HEK293 (cell line): ENCODE results near the gene GJB4.

Experiments used
- CTCF ChIA-PET: fragments of 350-600 bp; formaldehyde crosslinking; extraction: SDS; loops from one replicate; lab custom pipeline; 2021; ENCODE audit warnings: antibody characterized with exemption; lab: Yijun Ruan, JAX
- POLR2A ChIA-PET: fragments of 300-600 bp; formaldehyde crosslinking; extraction: SDS; loops from one replicate; lab custom pipeline; 2020; ENCODE audit warnings: antibody characterized with exemption, inconsistent platforms; lab: Yijun Ruan, JAX
- H3K27ac ChIP-seq: fragments of 200-500 bp; sonication (Bioruptor generic); 2 replicates; pipeline ENCODE4 v1.5.1; 2014; ENCODE audit warnings: low read depth, low read length, control low read depth, inconsistent platforms; ENCODE audit errors: extremely low read depth
- H3K36me3 ChIP-seq, 2 experiments: fragments of 200-500 bp in 1 of 2; sonication (Bioruptor generic) in 1 of 2; 1 replicate in 1 of 2; 2 replicates in 1 of 2; pipeline ENCODE4 v1.5.1; 2014 to 2017; ENCODE audit warnings: inconsistent platforms in 2 of 2, low read length in 2 of 2; ENCODE audit not compliant: control insufficient read depth in 2 of 2, insufficient read depth in 1 of 2
- H3K4me1 ChIP-seq: fragments of 200-500 bp; sonication (Bioruptor generic); 2 replicates; pipeline ENCODE4 v1.5.1; 2014; ENCODE audit warnings: mild to moderate bottlenecking, low read length, inconsistent platforms; ENCODE audit not compliant: control insufficient read depth, insufficient read depth
- H3K4me3 ChIP-seq: 2 replicates; pipeline ENCODE4 v1.5.1; 2011; ENCODE audit warnings: low read depth, mild to moderate bottlenecking, control low read depth, low read length, moderate library complexity
- H3K9me3 ChIP-seq: fragments of 200-500 bp; sonication (Bioruptor generic); 2 replicates; pipeline ENCODE4 v1.5.1; 2014; ENCODE audit warnings: low read depth, low read length, inconsistent platforms; ENCODE audit not compliant: control insufficient read depth, insufficient read depth
- IKZF3 ChIP-seq: fragments of 450-650 bp; IDR thresholded peaks from 2 replicates; pipeline ENCODE4 v1.5.0; 2018; ENCODE audit warnings: missing biosample characterization, mild to moderate bottlenecking, missing genetic modification characterization, moderate library complexity
- KLF1 ChIP-seq: fragments of 450-650 bp; formaldehyde crosslinking; IDR thresholded peaks from 2 replicates; pipeline ENCODE4 v1.5.1; 2016; ENCODE audit warnings: missing biosample characterization, missing genetic modification characterization
- KLF9 ChIP-seq: fragments of 450-650 bp; formaldehyde crosslinking; IDR thresholded peaks from 2 replicates; pipeline ENCODE4 v1.5.1; 2016; ENCODE audit warnings: missing biosample characterization, missing genetic modification characterization, low read depth
- OSR2 ChIP-seq: fragments of 450-650 bp; formaldehyde crosslinking; IDR thresholded peaks from 2 replicates; pipeline ENCODE4 v1.5.1; 2016; ENCODE audit warnings: missing biosample characterization, missing genetic modification characterization
- PRDM4 ChIP-seq: fragments of 450-650 bp; formaldehyde crosslinking; IDR thresholded peaks from 2 replicates; pipeline ENCODE4 v1.5.1; 2017; ENCODE audit warnings: missing biosample characterization, missing genetic modification characterization
- REPIN1 ChIP-seq: fragments of 450-650 bp; formaldehyde crosslinking; IDR thresholded peaks from 2 replicates; pipeline ENCODE4 v1.5.1; 2017; ENCODE audit warnings: missing biosample characterization, missing genetic modification characterization, low read depth
- SETDB1 ChIP-seq: IDR thresholded peaks from one replicate; pipeline ENCODE4 v1.6.1; 2017; ENCODE audit warnings: mild to moderate bottlenecking, low read length, moderate library complexity, mixed read lengths; ENCODE audit not compliant: insufficient read length
- SP7 ChIP-seq: fragments of 450-650 bp; formaldehyde crosslinking; IDR thresholded peaks from 2 replicates; pipeline ENCODE4 v1.5.1; 2016; ENCODE audit warnings: missing biosample characterization, missing genetic modification characterization
- ZBTB7A ChIP-seq: fragments of 450-650 bp; formaldehyde crosslinking; IDR thresholded peaks from 2 replicates; pipeline ENCODE4 v1.5.1; 2016; ENCODE audit warnings: low read depth, missing biosample characterization, missing genetic modification characterization
- ZIC2 ChIP-seq: fragments of 450-650 bp; formaldehyde crosslinking; IDR thresholded peaks from 2 replicates; pipeline ENCODE4 v1.5.1; 2016; ENCODE audit warnings: missing biosample characterization, missing genetic modification characterization
- ZNF10 ChIP-seq: fragments of 450-650 bp; formaldehyde crosslinking; IDR thresholded peaks from 2 replicates; pipeline ENCODE4 v1.5.1; 2017; ENCODE audit warnings: missing biosample characterization, missing genetic modification characterization
- ZNF16 ChIP-seq: fragments of 450-650 bp; formaldehyde crosslinking; IDR thresholded peaks from 2 replicates; pipeline ENCODE4 v1.5.1; 2016; ENCODE audit warnings: low read depth, missing biosample characterization, missing genetic modification characterization
- ZNF211 ChIP-seq: fragments of 450-650 bp; formaldehyde crosslinking; IDR thresholded peaks from 2 replicates; pipeline ENCODE4 v1.5.1; 2016; ENCODE audit warnings: low read depth, missing biosample characterization, missing genetic modification characterization
- ZNF239 ChIP-seq: fragments of 450-650 bp; formaldehyde crosslinking; IDR thresholded peaks from 2 replicates; pipeline ENCODE4 v1.5.1; 2016; ENCODE audit warnings: missing biosample characterization, missing genetic modification characterization
- ZNF26 ChIP-seq: fragments of 450-650 bp; formaldehyde crosslinking; IDR thresholded peaks from 2 replicates; pipeline ENCODE4 v1.5.1; 2016; ENCODE audit warnings: missing biosample characterization, missing genetic modification characterization
- ZNF292 ChIP-seq: fragments of 450-650 bp; formaldehyde crosslinking; IDR thresholded peaks from 2 replicates; pipeline ENCODE4 v1.5.1; 2016; ENCODE audit warnings: low read depth, missing biosample characterization, missing genetic modification characterization, borderline replicate concordance
- ZNF394 ChIP-seq: fragments of 450-650 bp; formaldehyde crosslinking; IDR thresholded peaks from 2 replicates; pipeline ENCODE4 v1.5.1; 2016; ENCODE audit warnings: missing biosample characterization, missing genetic modification characterization, mild to moderate bottlenecking, moderate library complexity, borderline replicate concordance
- ZNF501 ChIP-seq: fragments of 450-650 bp; formaldehyde crosslinking; IDR thresholded peaks from 2 replicates; pipeline ENCODE4 v1.5.1; 2016; ENCODE audit warnings: missing biosample characterization, missing genetic modification characterization
- ZNF585B ChIP-seq: fragments of 450-650 bp; formaldehyde crosslinking; IDR thresholded peaks from 2 replicates; pipeline ENCODE4 v1.5.1; 2016; ENCODE audit warnings: missing biosample characterization, missing genetic modification characterization
- ZNF707 ChIP-seq: fragments of 450-650 bp; formaldehyde crosslinking; IDR thresholded peaks from 2 replicates; pipeline ENCODE4 v1.5.1; 2016; ENCODE audit warnings: missing biosample characterization, missing genetic modification characterization
- ZNF791 ChIP-seq: fragments of 450-650 bp; formaldehyde crosslinking; IDR thresholded peaks from 2 replicates; pipeline ENCODE4 v1.5.1; 2016; ENCODE audit warnings: missing biosample characterization, missing genetic modification characterization

The GJB4 gene

DNA sequence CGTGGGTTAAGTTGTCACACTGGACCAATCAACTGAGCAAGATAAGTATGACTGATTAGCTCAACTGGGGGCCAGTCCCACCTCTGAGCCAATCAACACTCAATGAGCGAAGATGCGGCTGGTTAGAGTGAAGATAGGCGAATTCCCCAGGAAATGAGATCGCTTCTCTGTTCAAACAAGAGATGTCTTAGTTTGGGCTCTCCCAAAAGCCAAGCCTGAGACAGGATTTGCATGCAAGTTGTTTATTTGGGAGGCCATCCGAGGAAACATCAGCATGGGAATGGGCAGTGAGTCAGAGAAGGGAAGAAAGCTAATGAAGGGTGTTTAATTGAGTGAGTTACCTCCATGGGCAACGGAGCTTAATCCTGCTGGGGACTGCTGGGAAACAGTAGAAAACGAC is 9.5 kb upstream of the GJB4 start:
- no peaks in the 10 kb centered on the region for H3K4me1 ChIP-seq
- POLR2A ChIA-PET = no interaction called here
- H3K9me3 ChIP-seq = no peaks in the 10 kb centered on the region
- CTCF ChIA-PET = interaction anchor here (0.7 kb wide), 1 partner anchor 323 kb away, joined by 3 read pairs; no protein-coding TSS in a partner anchor
- H3K4me3 ChIP-seq = no peak overlapping the region
- no peak overlapping the region for H3K27ac ChIP-seq
- TF ChIP-seq SP7 (tag by site-specific recombination) (no peak), ZIC2 (peak; percentile 41)
- H3K36me3 ChIP-seq = no peaks in the 10 kb centered on the region

GRCh38 chr1:34750610-34751009 is 8.9 kb upstream of the GJB4 start:
- Histone ChIP-seq H3K27ac (no peak overlapping the region), H3K36me3 (no peaks in the 10 kb centered on the region), H3K9me3 (no peaks in the 10 kb centered on the region), H3K4me1 (no peaks in the 10 kb centered on the region), H3K4me3 (no peak overlapping the region)
- ChIA-PET POLR2A (no interaction called here), CTCF (interaction anchor here (0.6 to 0.7 kb wide), 2 partner anchors 9 to 1623 kb away, joined by 3 to 4 read pairs; no protein-coding TSS in a partner anchor)
- TF ChIP-seq KLF9 (tag by site-specific recombination) = no peak

DNA sequence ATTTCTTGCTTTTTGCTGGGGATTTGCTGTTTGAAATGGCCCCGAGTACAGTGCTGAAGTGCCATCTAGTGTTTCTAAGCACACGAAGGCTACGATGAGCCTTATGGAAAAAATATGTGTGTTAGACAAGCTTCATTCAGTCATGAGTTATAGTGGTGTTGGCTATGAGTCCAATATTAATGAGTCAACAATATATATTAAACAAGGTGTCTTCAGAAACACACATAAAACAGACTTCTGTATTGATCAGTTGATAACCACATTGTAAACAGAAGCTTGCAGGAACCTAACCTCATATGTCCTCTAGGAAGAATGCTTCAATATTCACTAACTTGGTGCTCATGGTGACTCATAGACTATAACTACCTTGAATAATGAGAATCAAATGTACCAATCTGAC is 6.4 kb upstream of the GJB4 start:
- POLR2A ChIA-PET = no interaction called here
- H3K27ac ChIP-seq = no peak overlapping the region
- no peaks in the 10 kb centered on the region for H3K9me3 ChIP-seq
- CTCF ChIA-PET = interaction anchor here (0.6 to 3.9 kb wide), 2 partner anchors 10 to 771 kb away, joined by 4 to 33 read pairs; no protein-coding TSS in a partner anchor
- TF ChIP-seq PRDM4 (no peak), SETDB1 (peak; percentile 52)
- no peaks in the 10 kb centered on the region for H3K36me3 ChIP-seq
- H3K4me1 ChIP-seq = no peaks in the 10 kb centered on the region
- H3K4me3 ChIP-seq = no peak overlapping the region

GRCh38 chr1:34754964-34755637 is 4.4 kb upstream of the GJB4 start, which contains the start of gene GJB5:
GJB5 (plus strand) TSS chr1:34755047; CDS start chr1:34757331, 2,284 bp downstream.
- no peak within 1 kb of the TSS for H3K27ac ChIP-seq
- ChIA-PET POLR2A (no interaction called here), CTCF (interaction anchor here (1.1 to 3.9 kb wide), 2 partner anchors 12 to 1122 kb away, joined by 3 to 33 read pairs; no protein-coding TSS in a partner anchor)
- H3K9me3 ChIP-seq = no peaks in the 10 kb centered on the region
- no peak within 1 kb of the TSS for H3K4me3 ChIP-seq
- no peaks in the 10 kb centered on the region for H3K4me1 ChIP-seq
- H3K36me3 ChIP-seq = no peaks in the 10 kb centered on the region
- no peak for TF ChIP-seq ZNF791 (tag by site-specific recombination)
- no peak for TF ChIP-seq ZNF239 (tag by site-specific recombination)
- TF ChIP-seq ZNF211 (tag by site-specific recombination) = no peak
- peak; percentile 44; the same call in 1 of the 2 replicates for TF ChIP-seq KLF1 (tag by site-specific recombination)
- TF ChIP-seq ZNF585B = no peak
- TF ChIP-seq ZBTB7A (tag by site-specific recombination) = no peak

DNA sequence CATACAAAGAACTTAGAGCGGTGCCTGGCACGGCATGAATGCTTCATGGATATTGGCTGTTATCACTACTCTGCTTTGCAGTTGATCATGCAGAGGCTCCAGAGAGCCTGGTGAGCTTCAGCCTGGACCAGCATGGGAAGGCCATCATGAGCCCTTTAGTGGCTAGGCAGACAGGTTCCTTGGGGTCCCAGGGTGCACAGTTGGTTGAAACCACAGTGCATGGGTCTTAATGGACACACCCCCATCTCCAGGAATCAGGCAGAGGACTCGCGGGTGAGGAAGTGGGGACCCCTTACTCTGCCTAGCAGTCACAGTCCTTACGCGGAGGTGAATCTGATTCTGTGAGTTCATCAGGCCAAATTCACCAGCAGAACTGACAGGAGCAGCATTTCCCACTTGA is 3.6 kb upstream of the GJB4 start:
- H3K9me3 ChIP-seq = no peaks in the 10 kb centered on the region
- no peak overlapping the region for H3K4me3 ChIP-seq
- no peaks in the 10 kb centered on the region for H3K4me1 ChIP-seq
- H3K27ac ChIP-seq = no peak overlapping the region
- no peaks in the 10 kb centered on the region for H3K36me3 ChIP-seq
- ChIA-PET POLR2A (no interaction called here), CTCF (interaction anchor here (1.5 kb wide), 1 partner anchor 13 kb away, joined by 3 read pairs; no protein-coding TSS in a partner anchor)
- TF ChIP-seq ZNF211 (tag by site-specific recombination) (no peak), ZNF707 (tag by site-specific recombination) (no peak), OSR2 (tag by site-specific recombination) (no peak), REPIN1 (tag by site-specific recombination) (no peak), ZNF501 (tag by site-specific recombination) (no peak), ZNF26 (no peak), ZNF16 (tag by site-specific recombination) (no peak), ZNF10 (tag by site-specific recombination) (no peak), ZNF292 (tag by site-specific recombination) (no peak), ZNF394 (tag by site-specific recombination) (no peak), ZNF791 (tag by site-specific recombination) (no peak), IKZF3 (tag by site-specific recombination) (no peak)
